HG02870 (cell line): Measurements from ENCODE around the gene GEMIN2.
A peak's percentile ranks its signal among the peaks of the same experiment; 100 is the strongest.
"Not testable (repeated sequence)": the region's sequence is repeated elsewhere in the genome, so short reads cannot be mapped to it uniquely, and the experiment has no call there.

Source experiments
- ATAC-seq: cut with Tn5 transposase; IDR thresholded peaks from one replicate; pipeline ENCODE4 v1.9.1; 2021; ENCODE audit warnings: mild to moderate bottlenecking, moderate library complexity; ENCODE audit not compliant: unreplicated experiment

GEMIN2 gene, protein sequence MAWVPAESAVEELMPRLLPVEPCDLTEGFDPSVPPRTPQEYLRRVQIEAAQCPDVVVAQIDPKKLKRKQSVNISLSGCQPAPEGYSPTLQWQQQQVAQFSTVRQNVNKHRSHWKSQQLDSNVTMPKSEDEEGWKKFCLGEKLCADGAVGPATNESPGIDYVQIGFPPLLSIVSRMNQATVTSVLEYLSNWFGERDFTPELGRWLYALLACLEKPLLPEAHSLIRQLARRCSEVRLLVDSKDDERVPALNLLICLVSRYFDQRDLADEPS

DNA sequence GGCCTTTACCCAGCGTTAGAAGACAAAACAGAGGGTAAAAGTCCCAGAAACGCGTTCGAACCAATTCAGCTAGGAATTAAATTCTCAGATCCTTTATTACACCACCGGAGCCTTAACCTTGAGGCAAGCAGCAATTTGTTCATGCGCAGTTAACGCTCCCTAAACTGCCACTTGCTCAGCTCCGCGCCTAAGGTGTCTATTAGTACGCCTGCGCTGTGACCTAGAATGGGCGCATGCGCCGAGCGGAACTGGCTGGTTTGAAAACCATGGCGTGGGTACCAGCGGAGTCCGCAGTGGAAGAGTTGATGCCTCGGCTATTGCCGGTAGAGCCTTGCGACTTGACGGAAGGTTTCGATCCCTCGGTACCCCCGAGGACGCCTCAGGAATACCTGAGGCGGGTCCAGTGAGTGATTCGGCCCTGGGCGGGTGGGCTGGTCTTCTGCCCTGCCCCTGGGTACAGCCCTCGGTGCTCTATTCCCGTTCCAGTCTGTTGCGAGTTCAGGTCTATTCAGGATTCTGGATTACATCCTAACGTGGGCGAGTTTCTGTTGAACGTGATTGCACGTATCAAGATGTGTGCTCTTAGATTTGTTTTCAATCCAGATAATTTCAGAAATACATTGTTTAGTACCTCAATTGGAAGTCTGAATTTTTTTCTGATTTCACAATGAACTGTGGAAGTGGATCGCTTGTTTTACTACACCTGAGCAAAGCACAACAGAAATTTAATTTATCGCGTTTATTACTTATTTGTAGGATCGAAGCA, at the start of gene GEMIN2:
TSS of gene GEMIN2 (plus strand) at position 251 of the 766 bp plus-strand sequence. CDS start at position 267, 16 bp downstream.
- peak; percentile 85 for ATAC-seq

DNA sequence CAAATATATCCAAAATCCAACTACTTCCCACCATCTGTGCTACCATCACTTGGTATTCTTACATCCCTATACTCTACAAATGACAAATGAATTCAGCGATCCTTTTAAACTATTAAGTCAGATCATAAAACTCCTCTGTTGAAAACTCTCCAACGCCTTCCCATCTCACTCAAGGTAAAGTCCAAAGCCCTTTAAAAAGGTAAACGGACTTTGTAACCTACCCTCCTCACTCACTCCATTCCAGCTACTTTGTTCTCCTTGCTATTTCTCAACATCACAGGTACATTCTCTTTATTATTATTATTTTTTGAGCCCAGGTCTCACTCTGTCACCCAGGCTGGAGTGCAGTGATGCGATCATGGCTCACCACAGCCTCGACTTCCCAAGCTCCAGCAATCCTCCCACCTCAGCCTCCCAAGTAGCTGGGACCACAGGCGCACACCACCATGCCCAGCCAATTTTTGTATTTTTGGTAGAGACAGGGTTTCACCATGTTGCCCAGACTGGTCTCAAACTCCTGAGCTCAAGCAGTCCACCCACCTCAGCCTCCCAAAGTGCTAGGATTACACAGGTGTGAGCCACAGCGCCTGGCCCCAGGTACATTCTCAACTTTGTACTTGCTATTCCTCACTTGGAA, 44.8 kb upstream of the GEMIN2 start:
- not testable (repeated sequence) for ATAC-seq

DNA sequence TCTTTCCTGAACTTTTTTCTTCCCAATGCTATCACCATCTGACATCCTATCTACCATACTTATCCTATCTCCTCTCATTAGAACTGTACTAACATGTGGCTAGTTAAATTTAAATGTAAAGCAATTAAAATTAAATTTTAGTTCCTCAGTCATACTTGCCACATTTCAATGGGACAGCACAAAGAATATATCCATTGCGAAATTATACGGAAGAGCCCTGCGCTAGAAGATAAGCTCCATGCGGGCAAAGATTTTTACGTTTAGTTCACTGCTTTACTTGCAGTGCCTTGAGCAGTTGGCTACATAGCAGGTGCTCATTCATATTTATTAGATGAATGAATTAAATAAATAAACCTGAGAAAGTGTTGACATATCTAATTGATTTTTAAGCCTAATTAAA, 44.2 kb upstream of the GEMIN2 start:
- no peak for ATAC-seq

DNA sequence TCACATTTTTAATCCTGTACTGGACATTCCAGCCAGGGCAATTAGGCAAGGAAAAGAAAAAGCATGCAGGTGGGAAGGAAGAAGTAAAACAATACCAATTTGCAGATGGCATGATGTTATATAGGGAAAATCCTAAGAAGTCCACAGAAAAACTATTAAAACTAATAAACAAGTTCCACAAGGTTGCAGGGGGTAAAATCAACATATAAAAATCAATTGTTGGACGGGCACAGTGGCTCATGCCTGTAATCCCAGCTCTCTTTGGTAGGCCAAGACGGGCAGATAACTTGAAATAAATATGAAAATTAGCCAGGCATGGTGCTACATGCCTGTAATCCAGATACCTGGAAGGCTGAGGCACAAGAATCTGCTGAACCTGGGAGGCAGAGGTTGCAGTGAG, 43.0 kb upstream of the GEMIN2 start:
- no peak for ATAC-seq

DNA sequence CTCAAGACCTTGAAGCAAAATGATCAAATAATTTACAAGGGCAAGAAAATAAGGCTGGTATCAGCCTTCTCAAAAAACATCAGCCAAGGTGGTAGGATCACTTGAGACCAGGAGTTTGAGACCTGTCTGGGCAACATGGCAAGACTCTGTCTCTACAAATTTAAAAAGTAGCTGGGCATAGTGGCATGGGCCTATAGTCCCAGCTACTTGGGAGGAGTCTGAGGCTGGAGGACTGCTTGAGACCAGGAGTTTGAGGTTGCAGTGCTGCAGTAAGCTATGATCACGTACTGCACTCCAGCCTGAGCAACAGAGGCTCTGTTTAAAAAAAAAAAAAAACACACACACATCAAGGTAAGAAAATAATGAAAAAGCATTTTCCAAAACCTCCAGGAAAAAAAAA, 33.2 kb upstream of the GEMIN2 start:
- no peak for ATAC-seq

DNA sequence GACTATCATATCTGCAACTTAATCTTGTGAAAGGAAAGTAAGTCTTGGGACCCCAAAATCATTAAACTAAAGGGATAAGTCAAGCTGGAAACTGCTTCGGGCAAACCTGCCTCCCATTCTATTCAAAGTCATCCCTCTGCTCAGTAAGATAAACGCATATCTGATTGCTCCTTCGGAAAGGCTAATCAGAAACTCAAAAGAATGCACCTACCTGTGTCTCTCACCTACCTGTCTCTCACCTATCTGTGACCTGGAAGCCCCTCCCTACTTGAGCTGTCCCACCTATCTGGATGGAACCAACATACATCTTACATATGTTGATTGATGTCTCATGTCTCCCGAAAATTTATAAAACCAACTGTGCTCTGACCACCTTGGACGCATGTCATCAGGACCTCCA, 31.0 kb upstream of the GEMIN2 start:
- ATAC-seq, result no peak

DNA sequence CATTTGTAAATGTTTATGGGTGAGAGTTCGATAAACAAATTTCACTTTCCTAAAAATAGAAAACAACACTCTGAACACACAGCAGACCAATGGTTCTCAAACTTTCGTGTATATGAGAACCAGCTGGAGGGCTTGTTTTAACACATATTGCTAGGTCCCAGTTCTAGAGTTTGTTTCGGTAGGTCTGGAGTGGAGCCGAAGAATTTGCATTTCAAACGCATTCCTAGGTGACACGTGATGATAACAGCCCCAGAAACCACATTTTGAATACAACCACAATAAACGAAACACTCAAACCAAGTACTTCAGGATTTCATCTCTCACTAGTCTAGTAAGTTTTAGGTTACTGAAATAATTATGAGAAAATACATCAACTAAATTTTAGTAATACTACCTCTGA, 28.2 kb upstream of the GEMIN2 start:
- peak; percentile 71 for ATAC-seq

DNA sequence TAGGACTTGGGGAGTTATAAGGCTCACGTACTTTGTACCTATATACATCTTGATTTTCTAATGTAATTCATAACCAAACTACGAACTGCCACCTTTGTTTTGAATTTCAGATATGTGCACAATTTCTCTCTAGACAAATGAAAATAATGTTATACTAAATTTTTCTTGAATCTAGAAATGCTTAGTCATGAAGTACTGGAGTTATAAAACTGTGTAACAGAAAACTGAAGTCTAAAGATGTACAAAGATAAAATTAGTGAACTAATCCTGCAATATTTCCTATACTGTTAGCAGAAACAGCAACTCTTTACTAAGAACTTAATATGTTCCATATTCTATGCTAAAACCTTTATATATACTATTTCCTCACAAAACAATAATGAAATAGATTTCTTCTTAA, 26.6 kb upstream of the GEMIN2 start:
- ATAC-seq, result no peak

DNA sequence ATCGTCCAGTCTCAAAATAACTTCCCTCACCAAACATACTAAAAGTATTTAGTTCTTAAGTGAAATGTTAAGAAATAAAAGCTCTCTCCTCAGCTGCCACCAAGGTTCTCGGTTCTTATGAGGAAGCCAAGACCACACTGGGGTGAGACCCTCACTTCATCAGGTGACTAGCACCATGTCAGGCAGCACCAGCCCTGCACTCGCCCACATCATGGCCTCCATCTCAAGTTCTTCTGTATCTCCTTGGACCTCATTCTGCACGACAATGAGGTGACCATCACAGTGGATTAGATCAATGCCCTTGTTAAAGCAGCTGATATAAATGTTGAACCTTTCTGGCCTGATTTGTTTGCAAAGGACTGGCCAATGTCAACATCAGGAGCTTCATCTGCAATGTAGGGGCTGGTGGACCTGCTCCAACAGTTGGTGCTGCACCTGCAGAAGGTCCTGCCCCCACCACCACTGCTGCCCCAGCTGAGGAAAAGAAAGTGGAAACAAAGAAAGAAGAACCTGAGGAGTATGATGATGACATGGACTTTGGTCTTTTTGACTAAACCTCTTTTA, 23.5 kb upstream of the GEMIN2 start:
- ATAC-seq, result no peak

DNA sequence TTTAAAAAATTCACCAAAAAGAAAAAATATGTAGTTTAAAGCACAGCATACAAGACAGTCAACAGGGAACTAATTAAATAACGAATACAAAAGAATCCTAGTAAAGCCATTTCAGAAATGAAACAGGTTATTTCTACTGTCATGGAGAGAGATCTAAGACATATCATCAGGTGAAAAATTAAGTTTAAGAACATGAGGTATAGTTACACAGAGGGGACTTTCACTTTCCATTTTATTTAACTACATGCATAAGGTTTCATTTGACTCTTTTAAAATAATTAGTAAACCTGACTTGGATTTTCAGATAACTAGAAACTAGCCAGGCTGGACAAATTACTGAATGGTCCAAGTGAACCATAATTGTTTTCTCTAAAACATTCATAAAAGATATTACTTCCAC, 22.4 kb upstream of the GEMIN2 start:
- no peak for ATAC-seq

DNA sequence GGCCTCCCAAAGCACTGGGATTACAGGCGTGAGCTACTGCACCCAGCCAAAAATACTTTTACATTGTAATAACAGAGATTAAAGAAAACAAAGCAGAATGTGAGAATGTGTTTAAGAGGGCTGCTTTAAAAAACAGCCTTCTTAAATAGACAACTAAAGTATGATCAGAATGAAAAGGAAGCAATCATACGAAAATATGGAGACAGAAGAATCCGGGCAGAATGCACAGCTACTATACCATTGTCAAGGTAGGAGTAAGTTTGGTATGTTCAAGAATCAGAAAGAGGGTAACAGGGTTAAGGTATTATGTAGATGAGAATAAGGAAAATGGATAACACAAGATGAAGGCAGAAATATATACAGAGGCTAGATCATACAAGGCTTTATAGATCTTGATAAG, 19.6 kb upstream of the GEMIN2 start:
- no peak for ATAC-seq

DNA sequence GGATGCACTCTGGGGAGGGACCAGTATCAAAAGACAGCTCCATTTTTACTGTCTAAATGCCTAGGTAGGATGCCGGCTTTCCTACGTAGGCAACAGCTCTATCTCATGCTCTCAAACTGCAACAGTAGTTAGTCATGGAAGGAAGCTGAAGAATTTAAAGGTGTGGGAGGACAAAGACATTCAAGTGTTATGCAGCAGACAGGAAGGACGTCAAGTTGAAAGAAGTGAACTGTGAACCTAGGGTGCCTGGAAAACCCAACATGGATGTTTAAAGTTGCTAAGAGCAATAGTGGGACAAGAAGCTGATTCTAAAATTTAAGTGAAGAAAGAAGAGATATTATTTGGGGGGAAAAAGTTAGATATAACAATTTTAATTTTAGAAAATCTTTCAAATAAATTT, 17.0 kb upstream of the GEMIN2 start:
- ATAC-seq, result no peak

DNA sequence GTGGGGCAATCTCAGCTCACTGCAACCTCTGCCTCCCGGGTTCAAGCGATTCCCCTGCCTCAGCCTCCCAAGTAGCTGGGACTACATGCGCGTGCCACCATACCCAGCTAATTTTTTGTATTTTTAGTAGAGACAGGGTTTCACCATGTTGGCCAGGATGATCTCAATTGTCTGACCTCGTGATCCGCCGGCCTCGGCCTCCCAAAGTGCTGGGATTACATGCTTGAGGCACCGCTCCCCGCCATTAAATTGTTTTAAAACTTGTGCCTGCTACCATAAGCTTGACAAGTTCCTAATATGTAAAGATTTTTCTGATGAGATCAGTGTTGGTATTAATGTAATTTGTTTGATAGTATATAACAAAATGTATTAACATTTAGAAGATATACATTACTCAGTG, 14.9 kb upstream of the GEMIN2 start:
- not testable (repeated sequence) for ATAC-seq

DNA sequence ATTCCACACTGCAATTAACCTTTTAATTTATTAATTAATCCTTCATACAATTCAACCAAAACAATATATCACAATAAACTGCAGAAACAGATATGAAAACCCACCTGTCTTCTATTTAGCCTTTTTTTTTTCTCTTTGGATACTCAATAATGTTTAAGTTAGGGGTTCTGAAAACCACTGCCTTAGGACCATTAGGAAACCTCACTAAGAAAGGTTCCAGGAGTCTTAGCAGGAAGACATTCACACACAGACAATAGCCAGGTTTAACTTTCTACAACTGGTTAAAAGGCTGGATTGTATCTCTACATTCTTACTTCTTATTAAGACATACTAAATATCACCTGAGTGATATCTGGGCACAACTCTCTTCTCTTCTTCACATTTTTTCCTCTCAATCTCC, 14.4 kb upstream of the GEMIN2 start:
- no peak for ATAC-seq

DNA sequence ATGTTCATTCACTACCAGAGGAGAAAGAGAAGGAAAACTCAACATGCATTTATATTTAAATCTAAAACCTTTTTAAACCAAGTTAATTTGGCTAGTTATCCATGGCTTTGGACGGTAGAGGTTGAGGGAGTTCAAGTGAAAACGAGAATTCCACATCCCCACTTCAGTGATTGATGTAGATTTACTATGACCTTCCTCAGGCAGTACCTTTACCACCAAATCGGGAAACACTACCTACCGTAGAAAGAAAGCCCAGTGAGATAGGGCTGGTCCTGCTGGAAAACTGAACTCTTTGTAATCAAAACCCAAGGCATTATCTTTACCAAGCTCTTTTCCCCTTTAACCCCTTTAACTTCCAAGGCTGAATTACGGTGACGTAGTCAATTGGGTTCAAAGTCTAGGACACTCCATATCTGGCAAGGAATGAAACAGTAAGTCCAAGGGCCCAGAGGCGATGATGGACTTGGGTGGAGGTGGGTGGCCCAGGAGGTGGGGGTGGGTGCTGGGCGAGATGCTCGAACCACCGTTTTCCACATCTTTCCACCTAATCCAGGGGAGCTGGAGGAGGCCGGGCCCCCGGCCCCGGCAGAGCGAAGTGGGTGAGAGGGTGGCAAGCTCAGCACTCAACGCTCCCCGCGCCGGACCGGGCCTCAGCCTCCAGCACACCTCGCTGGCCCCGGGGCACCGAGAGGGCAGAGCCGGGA, 11.7 kb upstream of the GEMIN2 start:
- ATAC-seq, result peak; percentile 4

DNA sequence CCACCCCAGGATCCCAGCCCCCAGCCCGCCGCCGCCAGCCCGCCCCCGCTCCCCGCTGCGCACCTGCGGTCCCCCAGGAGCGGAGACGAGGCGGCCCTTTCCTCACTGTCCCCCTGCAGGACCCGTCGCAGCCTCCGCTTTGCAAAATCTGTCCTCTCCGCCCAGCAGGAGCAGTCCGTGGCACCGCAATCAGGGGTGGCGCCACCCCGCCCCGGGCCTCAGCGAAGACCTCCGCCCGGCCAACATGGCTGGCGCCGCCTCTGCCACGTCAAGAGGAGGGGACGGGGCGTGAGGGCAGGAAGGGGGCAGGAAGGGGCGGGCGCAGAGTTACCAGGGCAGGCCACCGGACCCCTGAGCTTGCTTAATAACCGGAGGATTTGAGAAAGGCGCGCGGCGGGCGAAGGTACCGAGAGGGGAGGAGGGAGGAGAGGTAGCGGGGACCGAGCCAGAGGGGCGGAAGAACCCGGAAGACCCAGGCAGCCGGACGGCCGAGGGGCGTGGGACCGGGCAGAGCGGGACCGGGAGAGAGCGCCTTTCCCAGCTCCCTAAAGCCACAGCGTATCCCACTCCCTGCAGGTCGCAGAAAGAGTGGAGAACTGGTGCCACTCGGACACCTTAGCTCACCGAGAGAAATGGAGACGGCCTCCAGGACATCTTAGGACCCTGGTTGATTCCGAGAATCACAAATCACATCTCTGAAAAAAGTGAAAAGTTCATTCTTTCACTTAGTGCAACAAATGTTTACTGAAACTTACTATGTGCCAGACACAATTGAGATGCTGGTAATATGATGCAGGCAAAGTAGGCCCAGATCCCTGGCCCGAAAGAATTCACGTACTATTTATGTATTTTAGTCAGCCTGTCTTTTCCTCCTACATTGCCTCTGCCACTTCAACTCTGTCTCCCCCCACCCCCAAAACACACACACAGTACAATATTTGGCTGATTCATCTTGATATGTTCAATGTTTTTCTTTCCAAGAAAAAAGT, 10.9 kb upstream of the GEMIN2 start, which contains the start of gene SEC23A:
TSS of gene SEC23A (minus strand) at position 267 of the 989 bp plus-strand sequence. CDS start 7,117 bp downstream, outside the sequence.
- ATAC-seq, result peak; percentile 87

DNA sequence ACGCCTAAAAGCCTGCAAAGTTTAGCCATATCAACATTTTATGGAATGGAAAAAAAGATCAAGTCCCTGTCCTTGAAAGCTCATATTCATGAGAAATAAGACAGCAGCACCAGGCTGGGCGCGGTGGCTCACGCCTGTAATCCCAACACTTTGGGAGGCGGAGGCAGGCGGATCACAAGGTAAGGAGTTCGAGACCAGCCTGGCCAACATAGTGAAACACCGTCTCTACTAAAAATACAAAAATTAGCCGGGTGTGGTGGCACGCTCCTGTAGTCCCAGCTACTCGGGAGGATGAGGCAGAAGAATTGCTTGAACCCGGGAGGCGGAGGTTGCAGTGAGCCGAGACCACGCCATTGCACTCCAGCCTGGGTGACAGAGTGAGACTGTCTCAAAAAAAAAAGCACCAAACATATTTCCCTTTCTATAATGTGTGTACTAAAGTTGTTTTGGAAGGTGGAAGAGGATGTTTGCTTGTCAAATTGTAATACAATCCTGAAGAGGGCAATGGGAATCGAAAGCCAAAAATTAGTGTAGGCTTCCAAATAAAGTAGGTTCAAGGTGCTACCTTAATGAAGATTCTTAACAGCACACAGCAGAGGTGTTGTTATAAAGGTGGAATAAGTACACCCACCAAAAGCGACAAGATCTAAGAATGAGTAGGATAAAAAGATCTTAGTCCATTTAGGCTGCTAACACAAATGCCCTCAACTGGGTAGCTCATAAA, 9.9 kb upstream of the GEMIN2 start:
- ATAC-seq, result not testable (repeated sequence)

DNA sequence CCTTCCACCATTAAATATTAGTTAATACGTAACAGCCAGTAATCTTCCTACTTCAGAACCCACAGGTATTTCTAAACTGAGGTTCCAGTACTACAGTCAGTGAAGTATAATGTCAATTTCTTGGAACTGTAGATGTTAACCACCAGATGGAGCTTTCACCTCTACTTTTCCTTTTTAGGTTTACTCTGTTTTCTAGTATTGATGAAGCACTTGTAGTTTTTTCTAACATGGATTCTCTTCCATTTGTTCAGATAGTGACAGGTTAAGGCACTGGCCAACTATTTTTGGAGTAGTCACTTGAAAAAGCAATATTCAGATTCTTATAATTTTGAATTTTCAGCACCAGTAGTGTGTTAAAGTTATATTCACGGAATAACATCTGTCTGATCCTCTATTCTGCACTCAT, 6.5 kb upstream of the GEMIN2 start:
- no peak for ATAC-seq

DNA sequence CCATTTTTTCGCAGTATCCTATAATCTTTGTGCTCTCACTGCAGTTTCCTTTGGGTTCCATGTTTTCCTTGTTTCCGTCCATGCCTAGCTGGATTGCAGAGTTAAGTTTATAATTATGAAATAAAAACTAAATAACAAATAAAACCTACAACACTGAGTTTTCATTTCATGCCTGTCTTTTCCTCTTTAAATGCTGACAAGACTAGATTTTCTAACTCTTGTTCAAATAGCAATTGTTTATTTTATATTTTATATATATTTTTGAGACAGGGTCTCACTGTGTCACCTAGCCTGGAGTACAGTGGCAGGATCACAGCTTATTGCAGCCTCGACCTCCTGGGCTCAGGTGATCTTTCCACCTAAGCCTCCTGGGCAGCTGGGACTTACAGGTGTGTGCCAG, 5.3 kb upstream of the GEMIN2 start:
- no peak for ATAC-seq
